HepG2 (cell line): ENCODE measurements around the gene ITGA7. TPM values are rescaled to one million over a fixed set of nuclear protein-coding genes. Genes with fewer than 3 reads are reported as not detected.
A peak's percentile ranks its signal among the peaks of the same experiment; 100 is the strongest.

Source experiments
- ARNT ChIP-seq: fragments of 450-650 bp; IDR thresholded peaks from 2 replicates; pipeline ENCODE4 v1.6.1; 2017
- KLF12 ChIP-seq: sonication (generic); formaldehyde crosslinking; IDR thresholded peaks from 2 replicates; pipeline ENCODE4 v1.4.0; 2020; ENCODE audit warnings: missing genetic modification reagents, borderline replicate concordance
- PATZ1 ChIP-seq: sonication (generic); formaldehyde crosslinking; IDR thresholded peaks from 2 replicates; pipeline ENCODE4 v1.4.0; 2020; ENCODE audit warnings: missing genetic modification reagents
- POLR2AphosphoS2 ChIP-seq: IDR thresholded peaks from 2 replicates; pipeline ENCODE4 v1.6.1; 2011; ENCODE audit warnings: low read depth, low read length, improper control_type of control experiment
- RELA ChIP-seq: sonication (generic); formaldehyde crosslinking; IDR thresholded peaks from 2 replicates; pipeline ENCODE4 v1.4.0; 2020; ENCODE audit warnings: missing genetic modification reagents
- SATB2 ChIP-seq: sonication (generic); formaldehyde crosslinking; IDR thresholded peaks from 2 replicates; pipeline ENCODE4 v1.5.0; 2020; ENCODE audit warnings: missing genetic modification reagents
- SMAD9 ChIP-seq: sonication (generic); formaldehyde crosslinking; IDR thresholded peaks from 2 replicates; pipeline ENCODE4 v1.5.1; 2020; ENCODE audit warnings: mild to moderate bottlenecking, missing genetic modification reagents
- SMYD3 ChIP-seq: sonication (generic); formaldehyde crosslinking; IDR thresholded peaks from 2 replicates; pipeline ENCODE4 v1.8.1; 2023; ENCODE audit warnings: mild to moderate bottlenecking, missing genetic modification reagents
- TBL1XR1 ChIP-seq: fragments of 150-350 bp; IDR thresholded peaks from 2 replicates; pipeline ENCODE4 v1.6.1; 2014; ENCODE audit warnings: borderline replicate concordance, low read length; ENCODE audit not compliant: partially characterized antibody
- TGIF2 ChIP-seq: IDR thresholded peaks from 2 replicates; pipeline ENCODE4 v1.6.1; 2016; ENCODE audit warnings: control low read depth, missing compliant biosample characterization
- TSC22D2 ChIP-seq: sonication (generic); formaldehyde crosslinking; IDR thresholded peaks from 2 replicates; pipeline ENCODE4 v1.5.1; 2020; ENCODE audit warnings: missing genetic modification reagents, mild to moderate bottlenecking, borderline replicate concordance
- XBP1 ChIP-seq: sonication (generic); formaldehyde crosslinking; IDR thresholded peaks from 2 replicates; pipeline ENCODE4 v1.5.0; 2020; ENCODE audit warnings: missing genetic modification reagents
- ZBTB25 ChIP-seq: IDR thresholded peaks from 2 replicates; pipeline ENCODE4 v1.6.1; 2018; ENCODE audit warnings: missing genetic modification reagents
- ZBTB39 ChIP-seq: sonication (generic); formaldehyde crosslinking; IDR thresholded peaks from 2 replicates; pipeline ENCODE4 v1.5.0; 2020; ENCODE audit warnings: missing genetic modification reagents
- ZKSCAN8 ChIP-seq: IDR thresholded peaks from 2 replicates; pipeline ENCODE4 v1.6.1; 2016; ENCODE audit warnings: borderline replicate concordance, missing genetic modification reagents, missing compliant biosample characterization
- ZNF710 ChIP-seq: sonication (generic); formaldehyde crosslinking; IDR thresholded peaks from 2 replicates; pipeline ENCODE4 v1.5.0; 2020; ENCODE audit warnings: mild to moderate bottlenecking, missing genetic modification reagents, borderline replicate concordance
- ZSCAN21 ChIP-seq: sonication (generic); formaldehyde crosslinking; IDR thresholded peaks from 2 replicates; pipeline ENCODE4 v1.8.0; 2022; ENCODE audit warnings: mild to moderate bottlenecking, missing genetic modification reagents, moderate library complexity, borderline replicate concordance
- polyA plus RNA-seq, 8 experiments: library from polyadenylated mRNA; depleted of rRNA in 3 of 8; stranded (reverse) in 7 of 8; unstranded in 1 of 8; fragments of >200 nt; fragmentation: Illumina TruSeq in 4 of 8; extraction: Trizol in 4 of 8; gene quantifications; 2 replicates each; pipeline versions ENCODE4 v1.2.1 to v1.2.3, GENCODE V29; 2011 to 2016; ENCODE audit warnings: low read depth in 4 of 8, missing spikeins in 1 of 8, mixed read lengths in 1 of 8; ENCODE audit not compliant: insufficient read depth in 1 of 8
- total RNA-seq, 5 experiments: library from RNA; depleted of rRNA; stranded (reverse); fragments of >200 nt; fragmentation: Illumina TruSeq; extraction: Trizol; gene quantifications; 2 replicates each; pipeline ENCODE4 v1.2.3, GENCODE V29; 2016; ENCODE audit warnings: low read depth in 1 of 5
- TF ChIP-seq, protein P1 (sequence below): IDR thresholded peaks from 2 replicates; pipeline ENCODE4 v1.6.1; 2016; ENCODE audit warnings: low read depth
- TF ChIP-seq, protein P2 (sequence below): sonication (generic); formaldehyde crosslinking; IDR thresholded peaks from 2 replicates; pipeline ENCODE4 v1.5.1; 2020; ENCODE audit warnings: missing genetic modification reagents, mild to moderate bottlenecking, borderline replicate concordance

ITGA7 gene
- total and polyA plus RNA-seq, 2 of the 13 experiments (the other 11 are each of a cell fraction or from before 2014, with no cell fraction given), result 0.65 to 0.75 TPM

- TF ChIP-seq, protein P1, sequence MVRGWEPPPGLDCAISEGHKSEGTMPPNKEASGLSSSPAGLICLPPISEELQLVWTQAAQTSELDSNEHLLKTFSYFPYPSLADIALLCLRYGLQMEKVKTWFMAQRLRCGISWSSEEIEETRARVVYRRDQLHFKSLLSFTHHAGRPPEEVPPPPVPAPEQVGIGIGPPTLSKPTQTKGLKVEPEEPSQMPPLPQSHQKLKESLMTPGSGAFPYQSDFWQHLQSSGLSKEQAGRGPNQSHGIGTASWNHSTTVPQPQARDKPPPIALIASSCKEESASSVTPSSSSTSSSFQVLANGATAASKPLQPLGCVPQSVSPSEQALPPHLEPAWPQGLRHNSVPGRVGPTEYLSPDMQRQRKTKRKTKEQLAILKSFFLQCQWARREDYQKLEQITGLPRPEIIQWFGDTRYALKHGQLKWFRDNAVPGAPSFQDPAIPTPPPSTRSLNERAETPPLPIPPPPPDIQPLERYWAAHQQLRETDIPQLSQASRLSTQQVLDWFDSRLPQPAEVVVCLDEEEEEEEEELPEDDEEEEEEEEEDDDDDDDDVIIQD (CRISPR knock-in tag), result no peak
- no peak for TF ChIP-seq RELA
- TF ChIP-seq ARNT, result 0 out of 2 replicates have a peak, but pooled peaks have one; percentile 77
- TF ChIP-seq KLF12 (CRISPR knock-in tag), result no peak
- no peak for TF ChIP-seq POLR2AphosphoS2
- TF ChIP-seq, protein P2, sequence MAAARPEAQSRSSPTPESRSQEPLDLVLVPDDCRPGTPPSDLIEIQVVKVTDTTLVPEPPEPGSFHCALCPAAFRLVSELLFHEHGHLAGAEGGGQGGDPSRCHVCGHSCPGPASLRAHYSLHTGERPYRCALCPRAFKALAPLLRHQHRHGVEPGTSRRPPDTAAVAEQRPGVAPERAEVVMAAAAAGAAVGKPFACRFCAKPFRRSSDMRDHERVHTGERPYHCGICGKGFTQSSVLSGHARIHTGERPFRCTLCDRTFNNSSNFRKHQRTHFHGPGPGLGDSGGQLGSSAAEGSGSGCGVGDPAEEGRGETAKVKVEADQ (CRISPR knock-in tag), result no peak
- peak; percentile 74 for TF ChIP-seq PATZ1 (CRISPR knock-in tag)
- no peak for TF ChIP-seq ZBTB25
- TF ChIP-seq XBP1, result no peak
- no peak for TF ChIP-seq SMAD9
- no peak for TF ChIP-seq TBL1XR1
- TF ChIP-seq ZBTB39 (CRISPR knock-in tag), result no peak
- TF ChIP-seq SMYD3, result no peak
- TF ChIP-seq ZKSCAN8 (CRISPR knock-in tag), result no peak
- no peak for TF ChIP-seq SATB2 (CRISPR knock-in tag)
- TF ChIP-seq TSC22D2 (CRISPR knock-in tag), result no peak
- TF ChIP-seq ZSCAN21 (CRISPR knock-in tag), result no peak
- TF ChIP-seq TGIF2, result 0 out of 2 replicates have a peak, but pooled peaks have one; percentile 35
- peak; percentile 76; the same call in 1 of the 2 replicates for TF ChIP-seq ZNF710 (CRISPR knock-in tag)
These were observed 35.2 kb upstream of the ITGA7 start, which contains the start of gene GDF11 (continued) for GRCh38 chr12:55742719-55743405.
